ENCODE results near the gene WFDC2. TPM values are rescaled to one million over a fixed set of nuclear protein-coding genes. Genes with fewer than 3 reads are reported as not detected.

The WFDC2 gene
- total and polyA plus RNA-seq, 2 of the 13 experiments (the other 11 are each of a cell fraction or from before 2014, with no cell fraction given) = 0.33 TPM; not detected in 1

GRCh38 chr20:45436732-45437485 lies 32.6 kb upstream of the WFDC2 start (continued):
- no peak for TF ChIP-seq SIX4 (CRISPR knock-in tag; IDR thresholded peaks at IDR 0.05)
- no peak for TF ChIP-seq ZC3H4 (CRISPR knock-in tag; IDR thresholded peaks at IDR 0.05; ENCODE audit: borderline replicate concordance)
- peak; percentile 75 for TF ChIP-seq HMGXB3 (CRISPR knock-in tag; IDR thresholded peaks at IDR 0.05; ENCODE audit: borderline replicate concordance)
- TF ChIP-seq SKIL (CRISPR knock-in tag; IDR thresholded peaks at IDR 0.05; ENCODE audit: borderline replicate concordance) = no peak
- no peak for TF ChIP-seq KLF9 (CRISPR knock-in tag; IDR thresholded peaks at IDR 0.05; ENCODE audit: low read depth)
- peak; percentile 56 for TF ChIP-seq SRSF1 (optimal IDR thresholded peaks at IDR 0.05; ENCODE audit: low read depth, low read length)
- TF ChIP-seq ZNF567 (CRISPR knock-in tag; IDR thresholded peaks at IDR 0.05; ENCODE audit: borderline replicate concordance) = no peak; the same call in 1 of the 2 replicates
- TF ChIP-seq NPAS2 (CRISPR knock-in tag; IDR thresholded peaks at IDR 0.05; ENCODE audit: borderline replicate concordance) = no peak
- TF ChIP-seq ZNF556 (CRISPR knock-in tag; IDR thresholded peaks at IDR 0.05; ENCODE audit: borderline replicate concordance) = peak; percentile 92
- peak; percentile 81 for TF ChIP-seq THRA (CRISPR knock-in tag; IDR thresholded peaks at IDR 0.05; ENCODE audit: borderline replicate concordance)
- TF ChIP-seq ZBTB44 (CRISPR knock-in tag; IDR thresholded peaks at IDR 0.05) = peak; percentile 82; the same call in 1 of the 2 replicates
- TF ChIP-seq TSC22D2 (CRISPR knock-in tag; IDR thresholded peaks at IDR 0.05; ENCODE audit: borderline replicate concordance) = peak; percentile 92; the same call in 1 of the 2 replicates
- TF ChIP-seq ZBTB25 (CRISPR knock-in tag; IDR thresholded peaks at IDR 0.05) = peak; percentile 76; the same call in 1 of the 2 replicates
- no peak for TF ChIP-seq SRSF9 (IDR thresholded peaks at IDR 0.05; ENCODE audit: borderline replicate concordance, insufficient read depth, low read depth, low read length, poor library complexity, severe bottlenecking)
- peak; percentile 99; the same call in 1 of the 2 replicates for TF ChIP-seq ZNF598 (CRISPR knock-in tag; IDR thresholded peaks at IDR 0.05; ENCODE audit: borderline replicate concordance)

Data from HepG2 (cell line).